Hepatocyte (in vitro differentiated cells): ENCODE data around the gene KRTAP4-9.

ENCODE experiments used
- CTCF ChIP-seq: fragments of 200-600 bp; sonication (generic); IDR thresholded peaks from 2 replicates; pipeline ENCODE4 v1.5.1; 2016; ENCODE audit warnings: antibody characterized with exemption, mild to moderate bottlenecking; ENCODE audit not compliant: poor library complexity
- EZH2phosphoT487 ChIP-seq: fragments of 200-600 bp; sonication (generic); IDR thresholded peaks from one replicate; pipeline ENCODE4 v1.6.1; 2018; ENCODE audit warnings: antibody characterized with exemption, mild to moderate bottlenecking, low read depth, moderate library complexity; ENCODE audit not compliant: unreplicated experiment, severe bottlenecking

- TF ChIP-seq CTCF, result no peak
- no peak for TF ChIP-seq EZH2phosphoT487
These were observed 46.4 kb upstream of the KRTAP4-9 start for GRCh38 chr17:41058741-41059140.
